ENCODE results near the gene PIK3R1. TPM values are rescaled to one million over a fixed set of nuclear protein-coding genes. Genes with fewer than 3 reads are reported as not detected.
A peak's percentile ranks its signal among the peaks of the same experiment; 100 is the strongest.

PIK3R1 gene
- total and polyA plus RNA-seq, 8 donors: 4.2 to 31.5 (median 18.8) TPM

DNA sequence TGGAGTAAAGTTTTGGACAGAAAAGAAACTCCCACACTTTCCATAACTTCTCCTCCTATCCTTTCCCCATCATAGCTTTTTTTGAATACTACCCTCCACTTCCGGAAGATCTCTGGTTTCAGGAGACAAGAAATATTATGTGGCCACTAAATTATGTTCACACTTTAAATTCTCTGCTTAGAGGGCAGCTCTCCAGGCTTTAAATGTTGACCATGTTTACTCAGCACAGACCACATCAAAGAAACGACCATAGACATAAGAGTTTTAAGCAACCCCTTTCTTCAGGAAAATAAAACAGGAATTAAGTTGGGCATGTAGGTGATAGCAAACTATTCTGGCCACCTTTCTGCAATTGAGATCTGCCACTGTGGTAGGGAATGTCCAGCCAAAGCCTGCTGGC lies 97.8 kb downstream of the PIK3R1 start:
- ATAC-seq: no peak
- no peak overlapping the region for H3K27ac ChIP-seq
- TF ChIP-seq, protein P1, sequence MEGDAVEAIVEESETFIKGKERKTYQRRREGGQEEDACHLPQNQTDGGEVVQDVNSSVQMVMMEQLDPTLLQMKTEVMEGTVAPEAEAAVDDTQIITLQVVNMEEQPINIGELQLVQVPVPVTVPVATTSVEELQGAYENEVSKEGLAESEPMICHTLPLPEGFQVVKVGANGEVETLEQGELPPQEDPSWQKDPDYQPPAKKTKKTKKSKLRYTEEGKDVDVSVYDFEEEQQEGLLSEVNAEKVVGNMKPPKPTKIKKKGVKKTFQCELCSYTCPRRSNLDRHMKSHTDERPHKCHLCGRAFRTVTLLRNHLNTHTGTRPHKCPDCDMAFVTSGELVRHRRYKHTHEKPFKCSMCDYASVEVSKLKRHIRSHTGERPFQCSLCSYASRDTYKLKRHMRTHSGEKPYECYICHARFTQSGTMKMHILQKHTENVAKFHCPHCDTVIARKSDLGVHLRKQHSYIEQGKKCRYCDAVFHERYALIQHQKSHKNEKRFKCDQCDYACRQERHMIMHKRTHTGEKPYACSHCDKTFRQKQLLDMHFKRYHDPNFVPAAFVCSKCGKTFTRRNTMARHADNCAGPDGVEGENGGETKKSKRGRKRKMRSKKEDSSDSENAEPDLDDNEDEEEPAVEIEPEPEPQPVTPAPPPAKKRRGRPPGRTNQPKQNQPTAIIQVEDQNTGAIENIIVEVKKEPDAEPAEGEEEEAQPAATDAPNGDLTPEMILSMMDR (IDR thresholded peaks at IDR 0.05): no peak
- no peaks in the 10 kb centered on the region for H3K4me1 ChIP-seq
- FAIRE-seq: no peak
- no peak for DNase-seq
- no peak overlapping the region for H3K4me3 ChIP-seq
- no peaks in the 10 kb centered on the region for H3K9me3 ChIP-seq
- intact Hi-C loops (cut with DNase I): no loop called here
- 45 to 85% methylated on average over 2 of the region's 2 CpGs for whole genome bisulfite sequencing, 2 donors
- no peaks in the 10 kb centered on the region for H3K36me3 ChIP-seq
- no peaks in the 10 kb centered on the region for H3K27me3 ChIP-seq

DNA sequence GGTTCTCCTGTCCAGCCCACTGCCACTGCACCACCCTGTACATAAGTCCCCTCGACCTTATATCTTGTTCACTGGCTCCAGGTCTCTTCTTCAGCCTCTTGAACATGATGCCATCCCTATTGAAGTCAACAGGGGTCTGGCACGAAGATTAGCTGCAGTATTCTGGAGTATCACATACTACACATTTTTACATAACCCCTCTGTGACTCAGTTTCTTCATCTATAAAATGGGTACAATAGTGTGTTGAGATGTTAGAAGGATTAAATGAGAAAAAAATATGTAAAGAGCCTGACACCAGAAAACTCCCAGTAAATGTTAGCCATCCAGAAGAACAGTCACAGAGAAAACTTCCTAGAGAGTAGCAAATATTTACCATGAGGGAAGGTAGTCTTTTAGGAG lies 98.9 kb downstream of the PIK3R1 start:
- H3K27ac ChIP-seq: no peak overlapping the region
- no peaks in the 10 kb centered on the region for H3K27me3 ChIP-seq
- 80 to 82% methylated on average over 2 of the region's 2 CpGs for WGBS, 2 donors
- FAIRE-seq (no peak), ATAC-seq (no peak), DNase-seq (no peak)
- TF ChIP-seq, protein P1 (IDR thresholded peaks at IDR 0.05): no peak
- intact Hi-C loops (cut with DNase I): no loop called here
- H3K36me3 ChIP-seq: no peaks in the 10 kb centered on the region
- no peaks in the 10 kb centered on the region for H3K4me1 ChIP-seq
- no peaks in the 10 kb centered on the region for H3K9me3 ChIP-seq
- H3K4me3 ChIP-seq: no peak overlapping the region

DNA sequence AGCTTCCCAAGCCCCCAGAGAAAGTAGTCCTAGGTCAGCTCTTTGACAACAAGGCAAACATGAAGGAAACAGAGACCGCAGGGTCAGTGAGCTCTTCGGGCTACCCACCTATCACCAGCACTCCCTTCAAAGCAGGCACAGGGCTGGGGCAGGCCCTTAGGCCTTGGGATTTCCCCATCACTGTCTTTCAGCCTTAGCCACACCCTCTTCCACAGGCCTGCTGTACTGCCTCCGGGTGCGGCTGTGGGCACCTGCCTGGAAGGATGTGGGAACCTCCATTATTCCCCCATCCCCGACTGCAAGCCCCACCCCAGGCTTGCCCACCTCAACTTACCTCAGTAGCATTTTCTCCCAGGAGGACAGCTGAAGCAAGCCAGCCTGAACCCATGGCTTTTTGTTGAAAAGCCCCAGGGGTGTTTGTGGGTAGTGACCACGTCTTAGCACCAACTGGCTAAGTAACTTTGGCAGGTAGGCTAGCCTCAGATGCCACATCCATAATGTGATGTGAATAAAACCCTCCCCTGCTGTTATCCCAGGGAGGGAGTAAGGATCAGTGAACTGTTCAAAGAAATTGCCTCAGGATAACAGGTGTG lies 100.2 kb downstream of the PIK3R1 start:
- no peaks in the 10 kb centered on the region for H3K9me3 ChIP-seq
- no peak overlapping the region for H3K27ac ChIP-seq
- intact Hi-C loops (cut with DNase I): no loop called here
- FAIRE-seq: no peak
- H3K4me1 ChIP-seq: no peaks in the 10 kb centered on the region
- no peak for DNase-seq
- no peaks in the 10 kb centered on the region for H3K27me3 ChIP-seq
- TF ChIP-seq, protein P1 (IDR thresholded peaks at IDR 0.05): no peak
- peak in 1 of 4 donors; percentile 46 for ATAC-seq
- WGBS, 2 donors: 85 to 91% methylated on average over 6 of the region's 6 CpGs
- no peak overlapping the region for H3K4me3 ChIP-seq
- no peaks in the 10 kb centered on the region for H3K36me3 ChIP-seq

DNA sequence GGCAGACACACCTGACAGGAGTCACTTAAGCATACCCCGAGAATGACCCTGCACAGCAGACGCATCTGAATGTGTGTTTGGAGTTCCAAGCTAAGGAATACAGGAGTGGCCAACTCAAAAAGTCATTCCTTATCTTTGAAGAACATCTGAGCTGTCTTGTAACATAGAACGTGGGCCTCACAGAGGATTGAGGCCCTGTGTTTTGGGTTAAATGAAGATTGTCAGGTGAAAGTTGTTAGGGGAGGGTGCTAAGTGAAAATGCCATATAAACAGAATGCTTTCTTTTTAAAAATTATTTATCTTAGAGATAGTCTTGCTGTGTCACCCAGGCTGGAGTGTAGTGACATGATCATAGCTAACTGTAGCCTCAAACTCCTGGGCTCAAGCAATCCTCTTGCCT lies 100.9 kb downstream of the PIK3R1 start:
- no peak overlapping the region for H3K27ac ChIP-seq
- no peak for DNase-seq

DNA sequence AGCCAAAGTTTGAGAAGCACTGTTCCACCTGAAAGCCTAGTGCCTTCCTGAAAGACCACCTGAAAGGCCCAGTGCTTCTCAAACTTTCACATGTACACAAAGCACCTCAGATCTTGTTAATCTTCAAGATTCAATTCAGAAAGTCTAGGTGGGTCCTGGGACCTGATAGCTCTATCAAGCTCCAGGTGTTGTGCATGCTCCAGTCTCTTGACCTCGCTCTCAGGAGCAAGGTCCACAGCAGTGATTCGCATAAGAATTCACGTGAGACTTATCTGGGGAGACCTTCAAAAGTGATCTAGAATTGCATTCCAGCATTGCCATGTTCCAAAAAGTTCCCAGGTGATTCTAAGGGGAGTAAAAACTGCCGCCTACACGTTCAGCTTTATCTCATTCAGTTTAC lies 102.1 kb downstream of the PIK3R1 start:
- H3K4me1 ChIP-seq: no peaks in the 10 kb centered on the region
- H3K4me3 ChIP-seq: no peak overlapping the region
- ATAC-seq (no peak), FAIRE-seq (no peak), DNase-seq (no peak)
- 35 to 44% methylated on average over 5 of the region's 5 CpGs for WGBS, 2 donors
- H3K9me3 ChIP-seq: no peaks in the 10 kb centered on the region
- intact Hi-C loops (cut with DNase I): no loop called here
- TF ChIP-seq, protein P1 (IDR thresholded peaks at IDR 0.05): no peak
- H3K27me3 ChIP-seq: no peaks in the 10 kb centered on the region
- H3K36me3 ChIP-seq: no peaks in the 10 kb centered on the region
- no peak overlapping the region for H3K27ac ChIP-seq

More for the DNA sequence above, 100.9 kb downstream of the PIK3R1 start:
- H3K9me3 ChIP-seq: no peaks in the 10 kb centered on the region
- TF ChIP-seq, protein P1 (IDR thresholded peaks at IDR 0.05): no peak
- intact Hi-C loops (cut with DNase I): no loop called here
- WGBS, 2 donors: 94 to 97% methylated on average over 3 of the region's 3 CpGs
- no peaks in the 10 kb centered on the region for H3K27me3 ChIP-seq
- no peak for FAIRE-seq
- no peak overlapping the region for H3K4me3 ChIP-seq
- no peak for ATAC-seq
- H3K36me3 ChIP-seq: no peaks in the 10 kb centered on the region
- no peaks in the 10 kb centered on the region for H3K4me1 ChIP-seq

All from pancreas (tissue), 10 donors.